GM04504 (cell line): ENCODE data around the gene SLC25A28.
"Not testable (repeated sequence)": the region's sequence is repeated elsewhere in the genome, so short reads cannot be mapped to it uniquely, and the experiment has no call there.

Experiments used
- DNase-seq: peaks from one replicate; pipeline ENCODE4 v3.0.0-alpha.2; 2012; ENCODE audit warnings: low read depth

SLC25A28 gene

GRCh38 chr10:99628923-99629624 lies 8.8 kb upstream of the SLC25A28 start:
- no peak for DNase-seq

- not testable (repeated sequence) for DNase-seq
Measured at GRCh38 chr10:99625124-99625523, 4.9 kb upstream of the SLC25A28 start.

- no peak for DNase-seq
Measured at GRCh38 chr10:99623919-99624318, 3.7 kb upstream of the SLC25A28 start.

- DNase-seq: peak; percentile 60
Measured at GRCh38 chr10:99621454-99622251, 1.4 kb upstream of the SLC25A28 start.

- peak; percentile 88 for DNase-seq
Measured at GRCh38 chr10:99620711-99621453, 643 bp upstream of the SLC25A28 start.

- DNase-seq: no peak
Measured at GRCh38 chr10:99619090-99619800, 994 bp downstream of the SLC25A28 start.

- no peak for DNase-seq
Measured at GRCh38 chr10:99617696-99618095, 2.5 kb downstream of the SLC25A28 start.

- no peak for DNase-seq
Measured at GRCh38 chr10:99615426-99615825, 4.8 kb downstream of the SLC25A28 start.

GRCh38 chr10:99612167-99612831 lies 7.9 kb downstream of the SLC25A28 start:
- peak; percentile 39 for DNase-seq

GRCh38 chr10:99611326-99611725 lies 8.9 kb downstream of the SLC25A28 start:
- DNase-seq: no peak

- DNase-seq: no peak
Measured at GRCh38 chr10:99610221-99610620, 10.0 kb downstream of the SLC25A28 start.

GRCh38 chr10:99609186-99609585 lies 11.1 kb downstream of the SLC25A28 start:
- DNase-seq: no peak

- DNase-seq: no peak
Measured at GRCh38 chr10:99605351-99605750, 14.9 kb downstream of the SLC25A28 start.

GRCh38 chr10:99604862-99605261 lies 15.4 kb downstream of the SLC25A28 start:
- DNase-seq: no peak

- DNase-seq: no peak
Measured at GRCh38 chr10:99598781-99599509, 21.3 kb downstream of the SLC25A28 start.

- DNase-seq: no peak
Measured at GRCh38 chr10:99598011-99598410, 22.2 kb downstream of the SLC25A28 start.

- not testable (repeated sequence) for DNase-seq
Measured at GRCh38 chr10:99596708-99597107, 23.5 kb downstream of the SLC25A28 start.

GRCh38 chr10:99595770-99596465 lies 24.3 kb downstream of the SLC25A28 start:
- no peak for DNase-seq

GRCh38 chr10:99595236-99595635 lies 25.0 kb downstream of the SLC25A28 start:
- no peak for DNase-seq

- no peak for DNase-seq
Measured at GRCh38 chr10:99593312-99593711, 26.9 kb downstream of the SLC25A28 start.
